NCI-H2107 treated with DMSO at 0.1 percent for 48 hours (cell line): ENCODE data around the gene RBM3.
"Not testable (repeated sequence)": the region's sequence is repeated elsewhere in the genome, so short reads cannot be mapped to it uniquely, and the experiment has no call there.

Source experiments
- DNase-seq: peaks from one replicate; lab custom pipeline; 2025; ENCODE audit not compliant: unreplicated experiment; lab: John Stamatoyannopoulos, UW

Gene RBM3

DNA sequence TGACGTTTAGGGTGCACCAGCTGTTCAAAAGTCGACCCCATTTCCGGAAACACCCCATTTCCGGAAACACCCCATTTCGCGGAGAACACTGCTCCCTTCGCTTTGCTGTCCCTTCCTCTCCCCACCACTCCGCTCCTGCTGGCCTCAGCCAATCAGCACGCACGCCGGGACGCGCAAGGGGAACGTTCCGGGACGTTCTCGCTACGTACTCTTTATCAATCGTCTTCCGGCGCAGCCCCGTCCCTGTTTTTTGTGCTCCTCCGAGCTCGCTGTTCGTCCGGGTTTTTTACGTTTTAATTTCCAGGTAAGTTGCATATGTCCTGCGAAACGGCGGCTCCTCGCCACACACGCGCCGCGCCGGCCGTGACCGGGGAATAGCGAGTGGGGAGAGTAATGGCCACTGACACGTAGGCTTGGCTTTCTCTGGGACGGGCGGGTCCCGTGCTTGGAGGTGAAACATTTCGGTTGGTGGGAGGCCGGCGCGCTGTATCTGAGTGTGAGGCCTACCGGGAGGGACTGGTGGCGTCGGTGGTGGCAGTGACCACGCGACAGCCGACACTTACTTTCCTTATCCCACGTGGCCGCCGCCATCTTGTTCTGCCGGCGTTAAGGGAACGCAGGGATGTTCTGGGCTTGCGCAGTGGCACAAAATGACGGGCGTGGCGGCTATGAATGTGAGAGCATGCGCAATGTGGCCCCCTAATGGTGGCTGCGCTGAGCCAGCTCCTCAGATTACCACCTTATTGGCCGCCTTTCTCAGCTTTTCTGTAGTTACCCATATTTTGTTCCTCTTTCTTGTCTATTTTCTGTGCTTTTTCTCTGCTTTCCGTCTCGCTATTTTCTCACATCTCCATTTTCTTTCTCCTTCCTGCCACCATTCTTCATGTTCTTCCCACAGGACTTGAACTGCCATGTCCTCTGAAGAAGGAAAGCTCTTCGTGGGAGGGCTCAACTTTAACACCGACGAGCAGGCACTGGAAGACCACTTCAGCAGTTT, at the start of gene RBM3:
Gene RBM3, plus strand, starts transcription at position 215 of the 997 bp plus-strand sequence. Its CDS starts 697 bp downstream, at position 912.
- DNase-seq = peak; percentile 96

DNA sequence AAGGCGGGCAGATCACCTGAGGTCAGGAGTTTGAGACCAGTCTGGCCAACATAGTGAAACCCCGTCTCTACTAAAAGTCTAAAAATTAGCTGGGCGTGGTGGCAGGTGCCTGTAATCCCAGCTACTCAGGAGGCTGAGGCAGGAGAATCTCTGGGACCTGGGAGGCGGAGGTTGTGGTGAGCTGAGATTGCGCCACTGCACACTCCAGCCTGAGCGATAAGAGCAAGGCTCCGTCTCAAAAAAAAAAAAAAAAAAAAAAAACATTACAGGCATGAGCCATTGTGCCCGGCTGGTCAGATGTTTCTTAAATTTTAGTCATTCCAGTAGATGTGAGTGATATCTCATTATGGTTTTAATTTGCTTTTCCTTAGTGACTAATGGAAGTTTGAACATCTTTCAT, 48.4 kb upstream of the RBM3 start:
- DNase-seq = not testable (repeated sequence)

DNA sequence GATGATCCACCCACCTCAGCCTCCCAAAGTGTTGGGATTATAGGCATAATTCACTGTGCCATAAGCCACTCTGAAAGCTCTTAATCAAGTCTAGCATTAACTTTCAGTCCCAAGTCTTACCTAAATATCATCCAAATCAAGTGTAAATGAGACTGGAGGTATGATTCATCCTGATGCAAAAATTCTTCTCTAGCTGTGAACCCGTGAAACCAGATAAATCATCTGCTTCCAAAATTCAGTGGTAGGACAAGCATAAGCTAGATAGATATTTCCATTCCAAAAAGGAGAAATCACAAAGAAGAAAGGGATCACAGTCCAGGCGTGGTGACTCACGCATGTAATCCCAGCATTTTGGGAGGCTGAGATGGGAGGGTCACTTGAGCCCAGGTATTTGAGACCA, 43.5 kb upstream of the RBM3 start:
- no peak for DNase-seq

DNA sequence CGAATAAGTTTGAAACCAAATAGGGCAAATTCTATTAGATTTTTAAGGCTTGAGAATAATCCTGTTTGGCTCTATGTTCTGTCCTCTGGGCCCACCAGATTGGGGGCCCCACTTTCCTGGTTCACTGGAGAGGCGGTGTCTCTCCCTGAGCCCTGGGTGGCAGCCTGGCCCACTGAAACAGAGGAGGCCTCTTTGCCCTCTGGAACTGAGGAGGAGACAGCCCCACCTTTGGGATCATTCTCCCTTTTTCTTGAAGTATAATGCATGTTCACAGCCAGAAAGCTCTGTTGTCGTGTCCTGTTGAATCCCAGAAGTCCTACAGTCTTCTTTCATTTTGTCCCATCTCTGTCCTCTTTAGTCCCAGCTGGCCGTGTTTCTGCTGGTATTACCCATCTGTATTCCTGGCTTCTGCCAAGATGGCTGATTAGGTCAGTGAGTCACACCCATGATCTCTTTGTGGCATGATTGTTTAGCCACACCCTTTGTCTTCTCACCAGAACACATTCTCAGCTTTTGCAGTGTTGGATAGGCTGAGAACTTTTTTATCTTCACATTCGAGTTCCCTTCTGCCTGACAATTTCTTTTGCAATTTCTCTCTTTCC, 42.8 kb upstream of the RBM3 start:
- no peak for DNase-seq

DNA sequence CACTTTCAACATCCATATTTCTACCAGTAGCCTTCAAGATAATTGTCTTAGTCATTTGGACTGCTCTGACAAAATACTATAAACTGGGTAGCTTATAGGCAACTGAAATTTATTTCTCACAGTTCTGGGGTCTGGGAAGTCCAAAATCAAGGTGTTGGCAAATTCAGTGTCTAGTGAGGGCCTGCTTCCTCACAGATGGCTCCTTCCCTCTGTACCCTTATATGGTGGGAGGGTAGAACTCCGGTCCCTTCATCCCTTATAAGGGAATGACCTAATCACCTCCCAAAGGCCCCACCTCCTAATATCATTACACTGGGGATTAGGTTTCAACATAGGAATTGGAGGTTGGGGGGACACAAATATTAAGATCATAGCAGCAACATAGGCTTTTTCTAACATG, 42.1 kb upstream of the RBM3 start:
- DNase-seq = no peak

DNA sequence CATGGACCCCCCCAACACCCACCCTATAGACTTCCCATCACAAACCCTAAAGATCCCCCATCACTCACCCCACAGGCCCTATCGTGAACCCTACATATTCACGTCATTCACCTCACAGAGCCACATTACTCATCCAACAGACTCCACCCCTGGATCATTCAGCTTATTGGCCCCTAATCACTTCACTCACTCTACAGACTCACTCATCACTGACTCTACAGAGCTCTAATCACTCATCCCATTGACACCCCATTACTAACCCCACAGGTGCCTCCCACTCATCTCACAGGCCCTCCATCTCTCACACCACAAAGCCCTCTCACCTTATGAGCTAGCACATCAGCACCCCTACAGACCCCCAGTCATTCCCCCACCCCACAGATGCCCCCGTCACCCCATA, 41.1 kb upstream of the RBM3 start:
- DNase-seq = no peak

DNA sequence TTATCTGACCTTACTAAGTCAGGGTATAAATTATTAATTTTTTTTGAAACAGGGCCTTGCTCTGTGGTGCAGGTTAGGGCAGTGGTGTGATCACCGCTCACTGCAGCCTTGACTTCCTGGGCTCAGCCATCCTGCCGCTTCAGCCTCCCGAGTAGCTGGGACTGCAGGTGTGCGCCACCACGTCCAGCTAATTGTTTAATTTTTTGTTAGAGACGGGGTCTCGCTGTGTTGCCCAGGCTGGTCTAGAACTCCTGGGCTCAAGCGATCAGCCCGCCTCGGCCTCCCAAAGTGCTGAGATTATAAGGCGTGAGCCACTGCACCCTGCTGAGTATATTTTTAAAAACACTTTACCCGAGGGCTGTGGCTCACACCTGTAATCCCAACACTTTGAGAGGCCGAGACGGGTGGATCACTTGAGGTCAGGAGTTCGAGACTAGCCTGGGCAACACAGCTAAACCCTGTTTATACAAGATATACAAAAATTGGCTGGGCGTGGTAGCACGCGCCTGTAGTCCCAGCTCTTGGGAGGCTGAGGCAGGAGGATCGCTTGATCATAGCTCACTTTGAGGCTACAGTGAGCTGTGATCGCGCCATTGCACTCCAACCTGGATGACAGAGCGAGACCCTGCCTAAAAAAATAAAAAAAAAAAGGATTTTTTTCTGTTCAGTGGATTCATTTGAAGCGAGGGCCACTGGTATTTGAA, 35.5 kb upstream of the RBM3 start:
- no peak for DNase-seq

DNA sequence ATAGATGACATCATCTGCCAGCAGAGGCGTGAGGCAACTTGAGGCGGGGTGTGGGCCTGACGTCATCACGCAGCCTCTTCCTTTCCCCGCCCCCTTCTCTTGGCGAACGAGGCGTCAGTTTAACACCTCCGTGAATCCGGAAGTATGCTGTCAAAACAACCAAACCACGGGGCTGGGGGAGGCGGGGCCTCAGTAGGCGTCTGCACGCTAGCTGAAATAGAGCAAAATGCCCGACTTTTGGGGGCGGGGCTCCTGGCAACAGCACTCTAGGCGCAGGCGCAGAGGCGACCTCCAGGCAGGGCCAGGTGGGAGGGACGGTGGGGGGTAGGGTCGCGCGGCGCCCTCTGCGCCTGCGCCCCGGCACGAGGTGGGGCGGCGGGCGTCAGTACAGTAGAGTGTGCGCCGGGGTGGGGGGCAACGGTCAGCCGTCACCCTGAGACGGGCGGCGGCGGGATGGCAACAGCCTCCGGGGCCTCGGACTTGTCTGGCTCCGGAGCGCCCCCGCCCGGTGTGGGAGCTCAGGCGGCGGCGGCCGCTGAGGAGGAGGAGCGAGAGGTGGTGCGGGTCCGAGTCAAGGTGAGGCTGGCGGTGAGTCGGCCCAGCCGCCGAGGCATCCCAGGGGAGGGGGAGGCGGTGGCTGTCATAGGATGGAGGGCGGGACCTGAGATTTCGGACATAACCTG, 34.8 kb upstream of the RBM3 start, which contains the start of gene TBC1D25:
Gene TBC1D25, plus strand, starts transcription at position 370 of the 683 bp plus-strand sequence. Its CDS starts 84 bp downstream, at position 454.
- DNase-seq = peak; percentile 96

DNA sequence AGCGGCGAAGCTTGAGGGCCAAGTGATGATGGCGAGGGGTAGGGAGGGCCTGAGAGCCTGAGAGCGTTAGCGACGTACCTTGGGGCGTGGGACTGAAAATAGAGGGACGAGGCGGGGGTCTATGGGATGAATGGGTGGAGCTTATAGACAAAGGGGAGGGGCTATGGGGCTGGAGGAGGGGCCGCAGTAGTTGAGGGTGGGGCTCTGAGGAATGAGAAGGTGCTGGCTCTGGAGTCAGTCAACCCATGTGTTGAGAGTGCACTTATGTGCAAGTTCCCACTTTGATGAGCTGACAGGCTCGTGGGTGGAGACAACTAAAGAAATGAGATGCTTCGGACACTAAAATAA, 34.3 kb upstream of the RBM3 start:
- DNase-seq = peak; percentile 32

DNA sequence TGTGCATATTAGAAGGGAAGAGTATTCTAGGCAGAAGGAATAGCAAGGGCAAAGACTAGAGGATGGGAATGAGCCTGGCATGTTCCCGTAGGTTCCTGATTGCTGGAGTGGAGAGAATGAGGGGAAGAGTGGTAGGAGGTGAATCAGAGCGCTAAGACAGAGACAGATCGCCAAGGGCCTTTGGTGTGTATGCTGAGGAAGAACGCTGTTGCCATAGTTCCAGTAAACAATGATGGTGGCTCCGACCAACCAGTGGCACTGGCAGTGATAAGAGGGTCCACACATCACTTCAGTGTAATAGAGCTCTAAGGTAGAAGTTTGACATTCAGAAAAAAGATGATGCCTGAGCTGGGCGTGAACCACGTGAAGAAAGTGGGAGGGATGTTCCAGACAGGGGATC, 33.8 kb upstream of the RBM3 start:
- DNase-seq = no peak

DNA sequence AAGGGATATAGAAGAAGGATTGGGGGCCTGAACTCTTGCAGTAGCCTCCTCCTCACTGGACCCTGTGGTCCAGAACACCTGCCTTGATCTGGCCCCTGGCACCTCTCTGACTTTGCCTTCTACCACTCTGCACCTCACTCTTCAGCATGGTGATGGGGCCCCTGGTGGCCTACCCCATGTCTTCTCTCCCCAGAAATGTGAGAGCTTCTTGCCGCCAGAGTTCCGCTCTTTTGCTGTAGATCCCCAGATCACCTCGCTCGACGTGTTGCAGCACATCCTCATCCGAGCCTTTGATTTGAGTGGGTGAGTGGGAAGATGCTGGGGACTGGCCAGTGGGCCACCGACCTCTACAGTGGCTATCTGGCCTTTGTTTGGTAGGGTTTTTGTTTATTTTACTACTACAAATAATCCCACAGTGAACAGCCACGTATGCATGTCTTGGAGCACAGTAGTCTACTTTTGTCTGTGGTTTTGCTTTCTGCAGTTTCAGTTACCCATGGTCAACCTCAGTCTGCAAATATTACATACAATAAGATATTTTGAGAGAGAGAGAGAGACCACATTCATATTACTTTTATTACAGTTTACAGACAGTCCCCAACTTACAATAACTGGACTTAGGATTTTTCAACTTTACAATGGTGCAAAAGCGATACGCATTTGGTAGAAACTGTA, 33.0 kb upstream of the RBM3 start:
- no peak for DNase-seq

DNA sequence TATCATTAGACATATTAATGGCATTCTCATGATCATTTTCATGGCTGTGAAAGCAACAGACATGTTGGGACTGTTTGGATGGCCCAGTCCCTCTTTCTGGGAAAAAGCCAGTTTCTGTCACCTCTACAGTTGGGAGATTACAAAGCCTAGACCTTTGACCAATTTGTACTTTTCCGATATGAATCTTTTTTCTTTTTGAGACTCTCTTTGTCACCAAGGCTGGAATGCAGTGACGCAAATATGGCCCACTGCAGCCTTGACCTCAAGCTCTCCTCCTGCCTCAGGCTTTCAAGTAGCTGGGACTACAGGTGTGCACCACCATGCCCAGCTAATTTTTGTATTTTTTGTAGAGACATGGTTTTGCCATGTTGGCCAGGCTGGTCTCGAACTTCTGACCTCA, 25.4 kb upstream of the RBM3 start:
- DNase-seq = no peak

DNA sequence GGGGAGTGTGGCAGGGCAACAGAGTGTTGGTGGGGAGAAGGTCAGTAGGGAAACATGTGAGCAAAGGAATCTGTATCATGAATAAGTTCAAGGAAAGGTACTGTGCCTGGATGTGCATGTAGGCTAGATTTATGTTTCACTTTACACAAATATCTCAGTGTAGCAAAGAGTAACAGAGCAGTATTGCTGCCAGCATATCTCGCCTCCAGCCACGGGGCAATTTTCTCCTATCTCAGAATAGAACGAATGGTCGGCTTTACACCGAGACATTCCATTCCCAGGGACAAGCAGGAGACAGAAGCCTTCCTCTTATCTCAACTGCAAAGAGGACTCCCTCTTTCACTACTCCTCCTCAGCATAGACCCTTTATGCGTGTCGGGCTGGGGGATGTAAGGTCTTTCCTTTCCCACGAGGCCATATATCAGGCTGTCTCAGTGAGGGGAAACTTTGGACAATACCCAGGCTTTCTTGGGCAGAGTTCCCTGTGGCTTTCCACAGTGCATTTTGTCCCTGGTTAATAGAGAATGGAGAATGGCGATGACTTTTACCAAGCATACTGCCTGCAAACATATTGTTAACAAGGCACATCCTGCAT, 18.5 kb upstream of the RBM3 start:
- not testable (repeated sequence) for DNase-seq

DNA sequence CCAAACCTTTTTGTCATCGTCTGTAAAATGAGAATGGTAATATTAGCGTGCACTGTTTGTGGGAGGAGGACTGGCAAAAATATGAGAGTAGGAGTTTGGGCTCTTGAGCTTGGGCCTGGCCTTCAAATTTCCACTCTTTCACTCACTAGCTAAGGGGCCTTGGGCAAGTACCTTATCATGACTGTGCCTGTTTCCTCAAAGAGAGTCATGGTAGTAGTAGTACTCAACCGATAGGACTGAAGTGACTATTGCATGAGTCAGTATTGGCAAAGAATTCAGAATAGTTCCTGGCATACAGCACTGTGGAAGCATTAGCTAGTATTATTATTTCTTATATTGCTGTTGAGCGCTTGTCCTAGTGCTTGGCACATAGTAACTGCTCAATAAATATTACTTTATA, 16.0 kb upstream of the RBM3 start:
- DNase-seq = no peak

DNA sequence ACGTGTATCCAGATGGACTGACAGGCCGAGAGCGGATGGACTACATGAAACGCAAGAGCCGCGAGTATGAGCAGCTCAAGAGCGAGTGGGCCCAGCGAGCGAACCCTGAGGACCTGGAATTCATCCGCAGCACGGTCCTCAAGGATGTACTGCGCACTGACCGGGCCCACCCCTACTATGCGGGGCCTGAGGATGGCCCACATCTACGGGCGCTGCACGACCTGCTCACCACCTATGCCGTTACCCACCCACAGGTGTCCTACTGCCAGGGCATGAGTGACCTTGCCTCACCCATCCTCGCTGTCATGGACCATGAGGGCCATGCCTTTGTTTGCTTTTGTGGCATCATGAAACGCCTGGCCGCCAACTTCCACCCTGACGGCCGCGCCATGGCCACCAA, 14.6 kb upstream of the RBM3 start:
- no peak for DNase-seq

DNA sequence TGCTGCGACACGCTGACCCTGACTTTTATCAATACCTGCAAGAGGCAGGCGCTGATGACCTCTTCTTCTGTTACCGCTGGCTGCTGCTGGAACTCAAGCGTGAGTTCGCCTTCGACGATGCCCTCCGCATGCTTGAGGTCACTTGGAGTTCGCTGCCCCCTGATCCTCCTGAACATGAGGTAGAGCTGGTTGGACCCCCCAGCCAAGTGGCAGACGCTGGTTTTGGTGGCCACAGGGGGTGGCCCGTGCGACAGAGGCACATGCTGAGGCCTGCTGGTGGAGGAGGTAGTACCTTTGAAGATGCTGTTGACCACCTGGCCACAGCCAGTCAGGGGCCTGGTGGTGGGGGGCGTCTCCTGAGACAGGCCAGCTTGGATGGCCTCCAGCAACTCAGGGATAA, 14.2 kb upstream of the RBM3 start:
- no peak for DNase-seq

DNA sequence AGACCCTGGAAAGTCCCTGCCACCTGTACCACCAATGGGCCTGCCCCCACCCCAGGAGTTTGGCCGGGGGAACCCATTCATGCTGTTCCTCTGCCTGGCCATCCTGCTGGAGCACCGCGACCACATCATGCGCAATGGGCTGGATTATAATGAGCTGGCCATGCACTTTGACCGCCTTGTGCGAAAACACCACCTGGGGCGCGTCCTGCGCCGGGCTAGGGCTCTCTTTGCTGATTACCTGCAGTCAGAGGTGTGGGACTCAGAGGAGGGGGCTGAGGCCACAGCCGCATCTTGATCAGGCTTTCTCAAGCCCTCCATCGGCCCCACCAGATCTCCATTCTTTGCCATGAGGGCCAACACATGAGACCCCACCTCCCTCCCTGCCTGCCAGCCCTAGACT, 13.6 kb upstream of the RBM3 start:
- DNase-seq = no peak

DNA sequence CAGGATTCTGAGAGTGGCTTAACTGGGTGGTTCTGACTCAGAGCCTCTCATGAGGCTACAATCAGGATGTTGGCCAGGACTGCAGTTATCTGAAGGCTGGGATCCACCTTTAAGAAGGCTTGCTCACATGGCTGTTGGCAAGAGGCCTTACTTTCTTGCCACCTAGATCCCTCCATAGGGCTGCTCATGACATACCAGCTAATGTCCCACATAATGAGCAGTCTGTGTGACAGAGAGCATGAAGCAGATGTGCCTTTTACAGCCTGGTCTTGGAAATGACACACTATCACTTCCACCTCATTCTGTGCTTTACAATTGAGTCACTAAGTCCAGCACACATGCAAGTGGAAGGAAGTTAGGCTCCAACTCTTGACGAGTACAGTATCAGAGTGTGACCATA, 4.3 kb upstream of the RBM3 start:
- DNase-seq = no peak

DNA sequence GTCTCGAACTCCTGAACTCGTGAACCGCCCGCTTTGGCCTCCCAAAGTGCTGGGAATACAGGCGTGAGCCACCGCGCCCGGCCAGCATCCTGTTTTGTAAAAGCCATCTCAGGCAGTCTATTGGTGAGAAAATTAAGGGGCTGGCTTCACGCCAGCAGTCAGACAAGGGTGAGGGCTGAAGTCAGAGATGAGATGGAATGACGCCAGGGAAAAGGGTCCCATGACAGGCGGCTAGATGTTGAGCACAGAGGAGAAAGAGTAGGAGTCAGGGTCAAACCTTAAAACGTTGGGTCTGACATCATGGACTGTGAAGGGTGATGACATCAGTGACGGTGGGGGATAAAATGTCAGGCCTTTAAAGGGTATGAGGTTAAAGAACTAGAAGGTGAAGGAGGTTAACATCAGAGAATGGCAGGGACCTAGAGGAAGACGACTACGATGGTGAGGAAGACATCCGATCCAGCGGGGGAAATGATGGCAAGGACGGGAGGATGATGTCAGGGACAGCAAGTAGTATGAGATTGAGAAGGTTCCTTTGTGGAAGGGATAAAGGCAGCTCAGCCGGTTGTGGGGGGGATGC, 504 bp upstream of the RBM3 start:
- DNase-seq = peak; percentile 77

DNA sequence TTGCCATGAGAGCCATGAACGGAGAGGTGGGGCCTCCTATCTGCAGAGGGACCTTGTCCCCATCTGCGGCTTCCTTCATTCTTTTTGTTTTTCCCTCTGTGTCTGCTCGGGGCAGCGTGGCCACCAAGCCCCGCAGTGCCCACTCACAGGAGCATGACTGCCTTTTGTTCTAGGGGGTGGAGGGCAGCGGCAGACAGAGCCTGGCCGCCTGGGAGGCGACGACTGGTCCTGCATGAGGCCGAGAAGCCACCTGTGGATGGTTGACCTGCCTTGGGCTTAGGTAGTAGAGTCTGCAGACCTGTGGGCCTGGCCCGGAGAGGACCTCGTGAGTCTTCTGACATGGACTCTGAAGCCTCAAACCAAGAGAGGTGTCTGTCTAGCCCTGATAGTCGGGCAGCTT, 1.4 kb downstream of the RBM3 start:
- no peak for DNase-seq
